Keratinocyte (primary cell): ENCODE results near the gene PRR36.

Experiments
- CTCF ChIP-seq, 3 experiments: IDR thresholded peaks in 1 of 3; conservative IDR thresholded peaks in 1 of 3; optimal IDR thresholded peaks in 1 of 3; 2 replicates in 2 of 3; 3 replicates in 1 of 3; pipeline versions ENCODE3 to v1.5.1; 2011; ENCODE audit warnings: low read length in 3 of 3, mild to moderate bottlenecking in 3 of 3, moderate library complexity in 2 of 3, control low read depth in 1 of 3, inconsistent platforms in 1 of 3; ENCODE audit not compliant: insufficient read depth in 2 of 3; ENCODE audit errors: extremely low read depth in 1 of 3
- EZH2 ChIP-seq: IDR thresholded peaks from one replicate; pipeline ENCODE4 v1.6.1; 2012; ENCODE audit warnings: inconsistent platforms, mild to moderate bottlenecking, low read length, moderate library complexity

- no peak for TF ChIP-seq CTCF (optimal IDR thresholded peaks at IDR 0.05 in 1 of 3, IDR thresholded peaks at IDR 0.05 in 1 of 3, conservative IDR thresholded peaks at IDR 0.05 in 1 of 3; ENCODE audit: extremely low read depth in 1 of 3, insufficient read depth in 2 of 3, low read length in 3 of 3)
- no peak for TF ChIP-seq EZH2
Observed at GRCh38 chr19:7887408-7888144, 13.4 kb upstream of the PRR36 start.
